H9 (cell line): ENCODE measurements around the gene NPIPB8. TPM values are rescaled to one million over a fixed set of nuclear protein-coding genes. Genes with fewer than 3 reads are reported as not detected.
"Not testable (repeated sequence)": the region's sequence is repeated elsewhere in the genome, so short reads cannot be mapped to it uniquely, and the experiment has no call there.

Source experiments
- DNase-seq: peaks from one replicate; pipeline ENCODE4 v3.0.0-alpha.2; 2017
- H2AFZ ChIP-seq: one replicate; pipeline ENCODE4 v1.6.1; 2013; ENCODE audit warnings: mild to moderate bottlenecking, low read length, control low read depth, moderate library complexity
- H2AK5ac ChIP-seq: 2 replicates; pipeline ENCODE4 v1.6.1; 2013; ENCODE audit warnings: low read length, control low read depth, mixed read lengths; ENCODE audit not compliant: insufficient read length
- H2BK120ac ChIP-seq: one replicate; pipeline ENCODE4 v1.6.1; 2013; ENCODE audit warnings: low read depth, mild to moderate bottlenecking, low read length, control low read depth, inconsistent platforms; ENCODE audit not compliant: poor library complexity, severe bottlenecking
- H2BK12ac ChIP-seq: 2 replicates; pipeline ENCODE4 v1.6.1; 2013; ENCODE audit warnings: low read length, control low read depth, mixed read lengths, low read depth; ENCODE audit not compliant: insufficient read length
- H2BK15ac ChIP-seq: 2 replicates; pipeline ENCODE4 v1.6.1; 2013; ENCODE audit warnings: low read depth, low read length, control low read depth
- H2BK20ac ChIP-seq: one replicate; pipeline ENCODE4 v1.6.1; 2013; ENCODE audit warnings: low read depth, mild to moderate bottlenecking, low read length, control low read depth, inconsistent platforms; ENCODE audit not compliant: poor library complexity, severe bottlenecking
- H2BK5ac ChIP-seq: 2 replicates; pipeline ENCODE4 v1.6.1; 2013; ENCODE audit warnings: low read length, control low read depth, mixed read lengths; ENCODE audit not compliant: insufficient read length
- H3K14ac ChIP-seq: 2 replicates; pipeline ENCODE4 v1.6.1; 2013; ENCODE audit warnings: low read length, control low read depth; ENCODE audit not compliant: insufficient read depth
- H3K18ac ChIP-seq: 2 replicates; pipeline ENCODE4 v1.6.1; 2013; ENCODE audit warnings: low read depth, mild to moderate bottlenecking, mixed read lengths, low read length, control low read depth; ENCODE audit not compliant: insufficient read length
- H3K23ac ChIP-seq: 2 replicates; pipeline ENCODE4 v1.6.1; 2013; ENCODE audit warnings: low read length, control low read depth, mixed read lengths, low read depth; ENCODE audit not compliant: insufficient read length
- H3K23me2 ChIP-seq: 2 replicates; pipeline ENCODE4 v1.6.1; 2013; ENCODE audit warnings: low read depth, mild to moderate bottlenecking, mixed read lengths, low read length, control low read depth; ENCODE audit not compliant: insufficient read length, poor library complexity, severe bottlenecking
- H3K27ac ChIP-seq: 2 replicates; pipeline ENCODE4 v1.5.1; 2013; ENCODE audit warnings: low read length, control low read depth, mixed read lengths, low read depth; ENCODE audit not compliant: insufficient read length
- H3K27me3 ChIP-seq: 2 replicates; pipeline ENCODE4 v1.6.1; 2013; ENCODE audit warnings: low read length, control low read depth, inconsistent platforms; ENCODE audit not compliant: insufficient read depth
- H3K4ac ChIP-seq: 2 replicates; pipeline ENCODE4 v1.6.1; 2013; ENCODE audit warnings: low read depth, mild to moderate bottlenecking, control low read depth, inconsistent platforms, low read length, moderate library complexity
- H3K4me1 ChIP-seq: 2 replicates; pipeline ENCODE4 v1.6.1; 2013; ENCODE audit warnings: low read length, control low read depth, inconsistent platforms; ENCODE audit not compliant: insufficient read depth
- H3K4me2 ChIP-seq: 2 replicates; pipeline ENCODE4 v1.6.1; 2013; ENCODE audit warnings: low read length, control low read depth, mixed read lengths; ENCODE audit not compliant: insufficient read length, insufficient read depth
- H3K56ac ChIP-seq: 2 replicates; pipeline ENCODE4 v1.6.1; 2013; ENCODE audit warnings: low read depth, mild to moderate bottlenecking, mixed read lengths, low read length, control low read depth; ENCODE audit not compliant: insufficient read length
- H3K79me1 ChIP-seq: 2 replicates; pipeline ENCODE4 v1.6.1; 2013; ENCODE audit warnings: low read depth, mild to moderate bottlenecking, moderate library complexity, low read length, control low read depth, inconsistent platforms; ENCODE audit not compliant: insufficient read depth, poor library complexity, severe bottlenecking
- H3K79me2 ChIP-seq: 2 replicates; pipeline ENCODE4 v1.6.1; 2013; ENCODE audit warnings: low read length, control low read depth, inconsistent platforms; ENCODE audit not compliant: insufficient read depth
- H3K9ac ChIP-seq: 2 replicates; pipeline ENCODE4 v1.6.1; 2013; ENCODE audit warnings: low read length, control low read depth, mixed read lengths; ENCODE audit not compliant: insufficient read length; ENCODE audit errors: extremely low read depth
- H3K9me3 ChIP-seq: one replicate; pipeline ENCODE4 v1.6.1; 2013; ENCODE audit warnings: low read depth, low read length, inconsistent platforms; ENCODE audit not compliant: control insufficient read depth
- H3T11ph ChIP-seq: one replicate; pipeline ENCODE4 v1.6.1; 2013; ENCODE audit warnings: mild to moderate bottlenecking, low read length, control low read depth, inconsistent platforms
- H4K20me1 ChIP-seq: one replicate; pipeline ENCODE4 v1.6.1; 2013; ENCODE audit not compliant: control insufficient read depth, insufficient read length, insufficient read depth
- H4K5ac ChIP-seq: 2 replicates; pipeline ENCODE4 v1.6.1; 2013; ENCODE audit warnings: low read depth, mild to moderate bottlenecking, mixed read lengths, low read length, control low read depth; ENCODE audit not compliant: insufficient read length
- H4K8ac ChIP-seq: replicated peaks from 2 replicates; pipeline ENCODE4 v1.6.1; 2013; ENCODE audit warnings: low read length, control low read depth, mixed read lengths, low read depth; ENCODE audit not compliant: insufficient read length
- H4K91ac ChIP-seq: 2 replicates; pipeline ENCODE4 v1.6.1; 2013; ENCODE audit warnings: low read depth, mild to moderate bottlenecking, moderate library complexity, mixed read lengths, low read length, control low read depth; ENCODE audit not compliant: insufficient read length
- H3K27ac Mint-ChIP-seq, 3 experiments: 2 replicates in 2 of 3; 3 replicates in 1 of 3; pipeline ENCODE4 v1.8.0; 2020 to 2021; ENCODE audit warnings: mixed read lengths in 3 of 3, mild to moderate bottlenecking in 1 of 3, moderate library complexity in 1 of 3
- H3K27me3 Mint-ChIP-seq: 2 replicates; pipeline ENCODE4 v1.8.0; 2021; ENCODE audit warnings: low read depth, mild to moderate bottlenecking, moderate library complexity, mixed read lengths
- H3K36me3 Mint-ChIP-seq, 3 experiments: 2 replicates in 2 of 3; 3 replicates in 1 of 3; pipeline ENCODE4 v1.8.0; 2020 to 2021; ENCODE audit warnings: low read depth in 3 of 3, mixed read lengths in 3 of 3; ENCODE audit not compliant: insufficient read depth in 1 of 3
- H3K4me1 Mint-ChIP-seq, 2 experiments: 2 replicates each; pipeline ENCODE4 v1.8.0; 2020; ENCODE audit warnings: mixed read lengths in 2 of 2
- H3K4me3 Mint-ChIP-seq, 2 experiments: 2 replicates in 1 of 2; 3 replicates in 1 of 2; pipeline ENCODE4 v1.8.0; 2020 to 2021; ENCODE audit warnings: mild to moderate bottlenecking in 2 of 2, mixed read lengths in 2 of 2, moderate library complexity in 1 of 2
- H3K9me3 Mint-ChIP-seq, 2 experiments: 2 replicates in 1 of 2; 3 replicates in 1 of 2; pipeline ENCODE4 v1.8.0; 2020; ENCODE audit warnings: mild to moderate bottlenecking in 2 of 2, mixed read lengths in 2 of 2, moderate library complexity in 1 of 2
- WGBS: extraction: QIAGEN DNeasy Blood & Tissue Kit; methylation state at CpG from one replicate; pipeline ENCODE4 v1.1.7; 2013; ENCODE audit warnings: missing lambda C conversion rate, low lambda C conversion rate, mixed read lengths; ENCODE audit not compliant: insufficient read length; ENCODE audit errors: extremely low coverage; 5-methylcytosine and 5-hydroxymethylcytosine counted together
- total RNA-seq: library from RNA; stranded (reverse); gene quantifications from 2 replicates; pipeline ENCODE4 v1.2.1, GENCODE V29; 2021

NPIPB8 gene
- total RNA-seq, 1 experiment from 2014 or later, result not detected

- H3K27ac Mint-ChIP-seq, H4K20me1 ChIP-seq, H3K4ac ChIP-seq, H3K27me3 ChIP-seq, H4K8ac ChIP-seq, H3K9me3 ChIP-seq, H3K27me3 Mint-ChIP-seq, H2BK12ac ChIP-seq, H3K18ac ChIP-seq, H3K14ac ChIP-seq, H4K5ac ChIP-seq, H3K4me1 ChIP-seq, DNase-seq, H3K9ac ChIP-seq, H3K79me2 ChIP-seq, H2BK20ac ChIP-seq, H3T11ph ChIP-seq, H3K9me3 Mint-ChIP-seq, H3K23ac ChIP-seq, H3K56ac ChIP-seq, H4K91ac ChIP-seq, H3K79me1 ChIP-seq, H2AFZ ChIP-seq, H3K36me3 Mint-ChIP-seq, H3K4me2 ChIP-seq, H3K27ac ChIP-seq, H2AK5ac ChIP-seq, H3K4me3 Mint-ChIP-seq, H3K23me2 ChIP-seq, H2BK120ac ChIP-seq, H2BK15ac ChIP-seq, H2BK5ac ChIP-seq: not testable (repeated sequence)
- no CpG with 5 or more reads among the region's 7 CpGs for WGBS
- H3K4me1 Mint-ChIP-seq, result peaks cover 17 to 22% of the 10 kb centered on the region in 2 experiments
Measured at GRCh38 chr16:28608496-28608808, 29.4 kb upstream of the NPIPB8 start.

- H3K4ac ChIP-seq, H3K27ac ChIP-seq, H3K4me3 Mint-ChIP-seq, H3T11ph ChIP-seq, H3K4me2 ChIP-seq, H2BK5ac ChIP-seq, H3K27me3 ChIP-seq, H3K79me2 ChIP-seq, H2AK5ac ChIP-seq, H2AFZ ChIP-seq, H4K8ac ChIP-seq, H3K36me3 Mint-ChIP-seq, H4K91ac ChIP-seq, H3K27me3 Mint-ChIP-seq, H3K56ac ChIP-seq, H3K4me1 ChIP-seq, H3K9me3 ChIP-seq, H2BK120ac ChIP-seq, H2BK20ac ChIP-seq, H2BK12ac ChIP-seq, H3K9ac ChIP-seq, H3K23ac ChIP-seq, H4K5ac ChIP-seq, H3K9me3 Mint-ChIP-seq, H3K18ac ChIP-seq, H3K14ac ChIP-seq, H2BK15ac ChIP-seq, H4K20me1 ChIP-seq, H3K79me1 ChIP-seq, H3K23me2 ChIP-seq: not testable (repeated sequence)
- peak overlapping the region; percentile 53 to 91 (median 82); a peak in 2 of 7 replicates for H3K27ac Mint-ChIP-seq
- peaks cover 17 to 22% of the 10 kb centered on the region in 2 experiments for H3K4me1 Mint-ChIP-seq
- DNase-seq, result peak; percentile 17
- no CpG with 5 or more reads among the region's 11 CpGs for WGBS
Measured at GRCh38 chr16:28608867-28609596, 28.8 kb upstream of the NPIPB8 start.
